ENCODE results near the gene DCN.

DNA sequence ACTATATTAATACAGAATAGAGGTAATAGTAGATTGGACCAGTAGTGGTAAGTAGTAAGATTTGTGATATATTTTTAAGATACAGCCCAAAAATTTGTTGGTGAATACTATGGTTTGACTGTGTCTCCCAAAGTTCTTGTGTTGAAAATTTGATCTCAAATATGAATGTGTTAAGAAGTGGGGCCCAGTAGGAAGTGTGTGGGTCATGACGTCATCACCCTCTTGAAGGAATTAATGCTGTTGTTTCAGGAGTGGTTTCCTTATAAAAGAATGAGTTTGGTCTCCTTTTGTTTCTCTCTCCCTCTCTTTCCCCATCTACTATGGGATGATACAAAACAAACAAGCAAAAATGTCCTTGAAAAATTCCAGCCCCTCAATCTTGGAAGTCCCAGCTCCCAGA is 87.7 kb downstream of the DCN start:
- TF ChIP-seq, protein P1, sequence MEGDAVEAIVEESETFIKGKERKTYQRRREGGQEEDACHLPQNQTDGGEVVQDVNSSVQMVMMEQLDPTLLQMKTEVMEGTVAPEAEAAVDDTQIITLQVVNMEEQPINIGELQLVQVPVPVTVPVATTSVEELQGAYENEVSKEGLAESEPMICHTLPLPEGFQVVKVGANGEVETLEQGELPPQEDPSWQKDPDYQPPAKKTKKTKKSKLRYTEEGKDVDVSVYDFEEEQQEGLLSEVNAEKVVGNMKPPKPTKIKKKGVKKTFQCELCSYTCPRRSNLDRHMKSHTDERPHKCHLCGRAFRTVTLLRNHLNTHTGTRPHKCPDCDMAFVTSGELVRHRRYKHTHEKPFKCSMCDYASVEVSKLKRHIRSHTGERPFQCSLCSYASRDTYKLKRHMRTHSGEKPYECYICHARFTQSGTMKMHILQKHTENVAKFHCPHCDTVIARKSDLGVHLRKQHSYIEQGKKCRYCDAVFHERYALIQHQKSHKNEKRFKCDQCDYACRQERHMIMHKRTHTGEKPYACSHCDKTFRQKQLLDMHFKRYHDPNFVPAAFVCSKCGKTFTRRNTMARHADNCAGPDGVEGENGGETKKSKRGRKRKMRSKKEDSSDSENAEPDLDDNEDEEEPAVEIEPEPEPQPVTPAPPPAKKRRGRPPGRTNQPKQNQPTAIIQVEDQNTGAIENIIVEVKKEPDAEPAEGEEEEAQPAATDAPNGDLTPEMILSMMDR (IDR thresholded peaks at IDR 0.05; ENCODE audit: borderline replicate concordance, extremely low read depth, low read length, poor library complexity, severe bottlenecking) = no peak
- TF ChIP-seq EZH2 (IDR thresholded peaks at IDR 0.05; ENCODE audit: borderline replicate concordance, low read depth, low read length, severe bottlenecking) = no peak
